Measurements from ENCODE around the gene CEACAM21. TPM values are rescaled to one million over a fixed set of nuclear protein-coding genes. Genes with fewer than 3 reads are reported as not detected.

The CEACAM21 gene
- total RNA-seq, 1 experiment from 2014 or later: not detected

DNA sequence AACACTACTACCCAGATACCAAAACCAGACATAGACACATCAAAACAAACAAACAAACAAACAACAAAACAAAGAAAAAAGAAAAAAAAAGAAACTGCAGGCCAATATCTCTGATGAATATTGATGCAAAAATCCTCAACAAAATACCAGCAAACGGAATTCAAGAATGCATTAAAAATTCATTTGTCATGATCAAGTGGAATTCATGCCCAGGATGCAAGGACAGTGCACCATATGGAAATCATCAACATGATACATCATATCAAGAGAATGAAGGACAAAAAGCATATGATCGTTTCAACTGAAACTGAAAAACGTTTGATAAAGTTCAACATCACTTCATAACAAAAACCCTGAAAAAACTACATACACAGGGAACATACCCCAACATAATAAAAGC is 48.9 kb upstream of the CEACAM21 start:
- H3K27me3 Mint-ChIP-seq (ENCODE audit: low read depth): peaks cover 2% of the 10 kb centered on the region
- Histone ChIP-seq H3K9ac (ENCODE audit: extremely low read depth, insufficient read length, low read length) (no peak overlapping the region), H3K4me2 (ENCODE audit: insufficient read depth, insufficient read length, low read length) (no peak overlapping the region), H3K27me3 (ENCODE audit: insufficient read depth, low read length) (peaks cover 7% of the 10 kb centered on the region), H2BK15ac (ENCODE audit: low read depth, low read length) (no peak overlapping the region), H3K23ac (ENCODE audit: insufficient read length, low read depth, low read length) (no peak overlapping the region), H3K56ac (ENCODE audit: insufficient read length, low read depth, low read length) (no peak overlapping the region), H2BK120ac (ENCODE audit: low read depth, low read length, poor library complexity, severe bottlenecking) (no peak overlapping the region), H3K14ac (ENCODE audit: insufficient read depth, low read length) (no peak overlapping the region), H4K20me1 (ENCODE audit: control insufficient read depth, insufficient read depth, insufficient read length) (no peaks in the 10 kb centered on the region), H2AK5ac (ENCODE audit: insufficient read length, low read length) (no peak overlapping the region), H3K9me3 (ENCODE audit: control insufficient read depth, low read depth, low read length) (peaks cover 12% of the 10 kb centered on the region), H3K4ac (ENCODE audit: low read depth, low read length) (no peak overlapping the region), H2BK5ac (ENCODE audit: insufficient read length, low read length) (no peak overlapping the region), H3K23me2 (ENCODE audit: insufficient read length, low read depth, low read length, poor library complexity, severe bottlenecking) (no peaks in the 10 kb centered on the region), H2BK12ac (ENCODE audit: insufficient read length, low read depth, low read length) (no peak overlapping the region), H4K8ac (replicated peaks; ENCODE audit: insufficient read length, low read depth, low read length) (no peak overlapping the region), H3K79me1 (ENCODE audit: insufficient read depth, low read depth, low read length, poor library complexity, severe bottlenecking) (no peaks in the 10 kb centered on the region), H4K5ac (ENCODE audit: insufficient read length, low read depth, low read length) (no peak overlapping the region), H3K27ac (ENCODE audit: insufficient read length, low read depth, low read length) (no peak overlapping the region), H4K91ac (ENCODE audit: insufficient read length, low read depth, low read length) (no peak overlapping the region), H3K18ac (ENCODE audit: insufficient read length, low read depth, low read length) (no peak overlapping the region), H3T11ph (ENCODE audit: low read length) (no peak overlapping the region), H2AFZ (ENCODE audit: low read length) (no peak overlapping the region), H3K79me2 (ENCODE audit: insufficient read depth, low read length) (no peaks in the 10 kb centered on the region), H3K4me1 (ENCODE audit: insufficient read depth, low read length) (no peaks in the 10 kb centered on the region), H2BK20ac (ENCODE audit: low read depth, low read length, poor library complexity, severe bottlenecking) (no peak overlapping the region)
- H3K4me3 Mint-ChIP-seq: no peak overlapping the region
- H3K27ac Mint-ChIP-seq: no peak overlapping the region
- H3K4me1 Mint-ChIP-seq: no peaks in the 10 kb centered on the region
- no CpG with 5 or more reads among the region's 3 CpGs for WGBS (ENCODE audit: extremely low coverage, insufficient read length, low lambda C conversion rate)
- TF ChIP-seq, protein P1, sequence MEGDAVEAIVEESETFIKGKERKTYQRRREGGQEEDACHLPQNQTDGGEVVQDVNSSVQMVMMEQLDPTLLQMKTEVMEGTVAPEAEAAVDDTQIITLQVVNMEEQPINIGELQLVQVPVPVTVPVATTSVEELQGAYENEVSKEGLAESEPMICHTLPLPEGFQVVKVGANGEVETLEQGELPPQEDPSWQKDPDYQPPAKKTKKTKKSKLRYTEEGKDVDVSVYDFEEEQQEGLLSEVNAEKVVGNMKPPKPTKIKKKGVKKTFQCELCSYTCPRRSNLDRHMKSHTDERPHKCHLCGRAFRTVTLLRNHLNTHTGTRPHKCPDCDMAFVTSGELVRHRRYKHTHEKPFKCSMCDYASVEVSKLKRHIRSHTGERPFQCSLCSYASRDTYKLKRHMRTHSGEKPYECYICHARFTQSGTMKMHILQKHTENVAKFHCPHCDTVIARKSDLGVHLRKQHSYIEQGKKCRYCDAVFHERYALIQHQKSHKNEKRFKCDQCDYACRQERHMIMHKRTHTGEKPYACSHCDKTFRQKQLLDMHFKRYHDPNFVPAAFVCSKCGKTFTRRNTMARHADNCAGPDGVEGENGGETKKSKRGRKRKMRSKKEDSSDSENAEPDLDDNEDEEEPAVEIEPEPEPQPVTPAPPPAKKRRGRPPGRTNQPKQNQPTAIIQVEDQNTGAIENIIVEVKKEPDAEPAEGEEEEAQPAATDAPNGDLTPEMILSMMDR (conservative IDR thresholded peaks at IDR 0.05): no peak
- peaks cover 0 to 20% (median 0%) of the 10 kb centered on the region in 3 experiments; a peak in 4 of 7 replicates for H3K36me3 Mint-ChIP-seq (ENCODE audit: insufficient read depth in 1 of 3, low read depth in 3 of 3)
- no peak for DNase-seq
- peaks cover 81 to 92% of the 10 kb centered on the region in 2 experiments for H3K9me3 Mint-ChIP-seq
